Measurements from ENCODE around the gene MBOAT7.

- no peak for TF ChIP-seq CTCF (IDR thresholded peaks at IDR 0.05)
- no peak for TF ChIP-seq SIN3A (IDR thresholded peaks at IDR 0.05; ENCODE audit: borderline replicate concordance, low read depth, low read length)
- no peak for TF ChIP-seq MAX (IDR thresholded peaks at IDR 0.05; ENCODE audit: low read depth)
- TF ChIP-seq RCOR1 (IDR thresholded peaks at IDR 0.05; ENCODE audit: low read length) = no peak
- TF ChIP-seq POLR2AphosphoS5 (IDR thresholded peaks at IDR 0.05; ENCODE audit: low read depth, low read length) = no peak
- no peak for TF ChIP-seq JUND (IDR thresholded peaks at IDR 0.05)
These were observed 61.0 kb downstream of the MBOAT7 start for GRCh38 chr19:54128441-54128725.

All from SK-N-SH (cell line).